Measurements from ENCODE around the gene USP17L22.
"Not testable (repeated sequence)": the region's sequence is repeated elsewhere in the genome, so short reads cannot be mapped to it uniquely, and the experiment has no call there.

GRCh38 chr4:9224596-9224995, 42.8 kb upstream of the USP17L22 start, which contains the start of gene USP17L13:
- TF ChIP-seq, protein P1, sequence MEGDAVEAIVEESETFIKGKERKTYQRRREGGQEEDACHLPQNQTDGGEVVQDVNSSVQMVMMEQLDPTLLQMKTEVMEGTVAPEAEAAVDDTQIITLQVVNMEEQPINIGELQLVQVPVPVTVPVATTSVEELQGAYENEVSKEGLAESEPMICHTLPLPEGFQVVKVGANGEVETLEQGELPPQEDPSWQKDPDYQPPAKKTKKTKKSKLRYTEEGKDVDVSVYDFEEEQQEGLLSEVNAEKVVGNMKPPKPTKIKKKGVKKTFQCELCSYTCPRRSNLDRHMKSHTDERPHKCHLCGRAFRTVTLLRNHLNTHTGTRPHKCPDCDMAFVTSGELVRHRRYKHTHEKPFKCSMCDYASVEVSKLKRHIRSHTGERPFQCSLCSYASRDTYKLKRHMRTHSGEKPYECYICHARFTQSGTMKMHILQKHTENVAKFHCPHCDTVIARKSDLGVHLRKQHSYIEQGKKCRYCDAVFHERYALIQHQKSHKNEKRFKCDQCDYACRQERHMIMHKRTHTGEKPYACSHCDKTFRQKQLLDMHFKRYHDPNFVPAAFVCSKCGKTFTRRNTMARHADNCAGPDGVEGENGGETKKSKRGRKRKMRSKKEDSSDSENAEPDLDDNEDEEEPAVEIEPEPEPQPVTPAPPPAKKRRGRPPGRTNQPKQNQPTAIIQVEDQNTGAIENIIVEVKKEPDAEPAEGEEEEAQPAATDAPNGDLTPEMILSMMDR (IDR thresholded peaks at IDR 0.05) = not testable (repeated sequence)
- TF ChIP-seq POLR2A (IDR thresholded peaks at IDR 0.05) = not testable (repeated sequence)

Data from right lobe of liver (tissue), 4 donors.